Fibroblast of villous mesenchyme (primary cell): ENCODE data around the gene CLASRP. TPM values are rescaled to one million over a fixed set of nuclear protein-coding genes. Genes with fewer than 3 reads are reported as not detected.

Experiments
- DNase-seq: peaks from one replicate; pipeline ENCODE4 v3.0.0-alpha.2; 2010; ENCODE audit warnings: low read depth
- H3K4me3 ChIP-seq: 2 replicates; pipeline ENCODE4 v1.5.1; 2011; ENCODE audit warnings: low read depth, mild to moderate bottlenecking, low read length
- total RNA-seq: library from RNA; depleted of rRNA; stranded (reverse); fragments of >200 nt; gene quantifications from 2 replicates; pipeline ENCODE4 v1.2.3, GENCODE V29; 2012
- TF ChIP-seq, protein P1 (sequence below): IDR thresholded peaks from 2 replicates; pipeline ENCODE4 v1.5.1; 2012; ENCODE audit warnings: low read depth, mild to moderate bottlenecking, low read length; ENCODE audit not compliant: insufficient read depth

Gene CLASRP
- total RNA-seq, 1 donor: 16.4 TPM

DNA sequence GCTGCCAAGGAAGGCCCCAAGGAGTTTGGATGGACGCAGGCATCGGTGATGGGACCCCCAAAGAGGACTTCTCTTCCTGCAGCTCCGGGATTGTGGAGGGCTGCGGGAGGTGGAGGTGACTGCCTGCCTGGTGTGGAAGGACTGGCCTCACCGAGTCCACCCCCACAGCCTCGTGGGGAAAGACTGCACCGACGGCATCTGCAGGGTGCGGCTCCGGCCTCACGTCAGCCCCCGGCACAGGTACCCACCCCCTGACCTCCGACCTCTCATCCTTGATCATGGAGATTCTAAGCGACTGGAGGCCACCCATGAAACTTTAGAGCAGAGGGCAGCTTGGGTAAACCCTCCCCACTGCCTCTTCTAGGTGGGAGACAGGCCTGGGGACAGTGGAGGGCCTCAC lies 16.9 kb upstream of the CLASRP start:
- TF ChIP-seq, protein P1, sequence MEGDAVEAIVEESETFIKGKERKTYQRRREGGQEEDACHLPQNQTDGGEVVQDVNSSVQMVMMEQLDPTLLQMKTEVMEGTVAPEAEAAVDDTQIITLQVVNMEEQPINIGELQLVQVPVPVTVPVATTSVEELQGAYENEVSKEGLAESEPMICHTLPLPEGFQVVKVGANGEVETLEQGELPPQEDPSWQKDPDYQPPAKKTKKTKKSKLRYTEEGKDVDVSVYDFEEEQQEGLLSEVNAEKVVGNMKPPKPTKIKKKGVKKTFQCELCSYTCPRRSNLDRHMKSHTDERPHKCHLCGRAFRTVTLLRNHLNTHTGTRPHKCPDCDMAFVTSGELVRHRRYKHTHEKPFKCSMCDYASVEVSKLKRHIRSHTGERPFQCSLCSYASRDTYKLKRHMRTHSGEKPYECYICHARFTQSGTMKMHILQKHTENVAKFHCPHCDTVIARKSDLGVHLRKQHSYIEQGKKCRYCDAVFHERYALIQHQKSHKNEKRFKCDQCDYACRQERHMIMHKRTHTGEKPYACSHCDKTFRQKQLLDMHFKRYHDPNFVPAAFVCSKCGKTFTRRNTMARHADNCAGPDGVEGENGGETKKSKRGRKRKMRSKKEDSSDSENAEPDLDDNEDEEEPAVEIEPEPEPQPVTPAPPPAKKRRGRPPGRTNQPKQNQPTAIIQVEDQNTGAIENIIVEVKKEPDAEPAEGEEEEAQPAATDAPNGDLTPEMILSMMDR: no peak
- DNase-seq: no peak
- no peak overlapping the region for H3K4me3 ChIP-seq

DNA sequence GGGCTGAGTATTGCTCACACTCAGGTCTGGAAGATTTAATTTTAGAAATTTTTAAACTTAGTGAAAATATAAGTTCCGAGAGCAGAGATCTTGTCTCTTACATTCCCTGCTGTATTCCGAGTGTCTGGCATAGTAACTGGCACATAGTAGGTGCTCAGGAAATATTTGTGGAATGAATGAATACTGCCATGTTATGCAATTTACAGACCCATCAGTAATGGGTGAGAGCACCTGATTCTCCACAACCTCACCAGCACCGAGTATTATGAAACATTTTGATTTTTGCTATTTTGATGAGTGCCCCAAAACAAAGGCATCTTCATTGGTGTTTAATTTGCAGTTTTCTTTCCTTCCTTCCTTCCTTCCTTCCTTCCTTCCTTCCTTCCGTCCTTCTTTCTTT lies 15.8 kb upstream of the CLASRP start:
- TF ChIP-seq, protein P1: no peak
- H3K4me3 ChIP-seq: no peak overlapping the region
- no peak for DNase-seq

DNA sequence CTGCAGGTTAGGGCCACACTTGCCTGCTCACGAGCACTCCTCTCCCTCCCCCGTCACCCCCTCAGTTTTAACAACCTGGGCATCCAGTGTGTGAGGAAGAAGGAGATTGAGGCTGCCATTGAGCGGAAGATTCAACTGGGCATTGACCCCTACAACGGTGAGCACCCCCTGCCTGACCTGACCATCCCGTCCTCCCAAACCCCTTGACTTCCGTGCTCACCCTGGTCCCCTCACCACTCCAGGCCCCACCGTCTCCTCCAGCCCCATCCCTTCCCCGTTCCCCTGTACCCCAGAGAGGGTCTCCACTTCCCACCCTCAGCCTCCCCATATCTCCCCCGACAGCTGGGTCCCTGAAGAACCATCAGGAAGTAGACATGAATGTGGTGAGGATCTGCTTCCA lies 13.6 kb upstream of the CLASRP start:
- no peak for DNase-seq
- TF ChIP-seq, protein P1: no peak
- H3K4me3 ChIP-seq: no peak overlapping the region

DNA sequence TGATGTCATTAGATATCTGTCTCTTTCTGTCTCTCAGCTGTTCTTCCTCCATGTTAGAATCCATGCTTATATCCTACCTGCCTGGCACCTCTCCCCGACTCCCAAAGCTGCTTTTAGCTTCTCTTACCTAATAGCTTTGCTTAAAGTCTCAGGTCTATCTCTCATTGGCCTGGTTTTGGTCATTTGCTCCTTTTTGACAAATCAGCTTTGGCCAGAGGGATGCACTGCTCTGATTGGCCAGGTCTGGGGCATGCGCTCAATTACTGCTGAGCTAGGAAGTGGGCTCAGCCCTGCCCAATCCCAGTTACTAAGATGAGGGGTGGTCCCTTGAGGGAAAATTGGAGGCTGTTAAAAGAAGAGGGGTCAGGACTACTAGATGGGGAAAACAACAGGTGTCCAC lies 11.5 kb upstream of the CLASRP start:
- H3K4me3 ChIP-seq: no peak overlapping the region
- TF ChIP-seq, protein P1: no peak
- DNase-seq: no peak

DNA sequence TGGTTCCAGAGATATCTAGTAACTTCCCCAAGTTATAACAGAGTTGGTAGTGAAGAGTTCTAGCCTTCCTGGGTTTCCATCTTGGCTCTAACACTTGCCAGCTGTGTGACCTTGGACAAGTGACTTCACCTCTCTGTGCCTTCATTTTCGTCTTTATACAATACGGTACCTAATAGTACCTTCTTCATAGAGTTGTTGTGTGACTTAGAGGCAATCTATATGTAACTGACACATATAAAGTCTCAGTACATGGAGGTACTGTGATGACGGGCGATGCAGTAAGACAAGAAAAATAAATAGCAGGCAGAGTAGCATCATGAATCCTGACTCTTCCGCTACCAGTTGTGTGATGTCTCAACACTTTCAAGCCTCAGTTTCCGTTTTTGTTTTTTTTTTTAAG lies 8.0 kb upstream of the CLASRP start:
- no peak for DNase-seq
- TF ChIP-seq, protein P1: no peak
- no peak overlapping the region for H3K4me3 ChIP-seq

DNA sequence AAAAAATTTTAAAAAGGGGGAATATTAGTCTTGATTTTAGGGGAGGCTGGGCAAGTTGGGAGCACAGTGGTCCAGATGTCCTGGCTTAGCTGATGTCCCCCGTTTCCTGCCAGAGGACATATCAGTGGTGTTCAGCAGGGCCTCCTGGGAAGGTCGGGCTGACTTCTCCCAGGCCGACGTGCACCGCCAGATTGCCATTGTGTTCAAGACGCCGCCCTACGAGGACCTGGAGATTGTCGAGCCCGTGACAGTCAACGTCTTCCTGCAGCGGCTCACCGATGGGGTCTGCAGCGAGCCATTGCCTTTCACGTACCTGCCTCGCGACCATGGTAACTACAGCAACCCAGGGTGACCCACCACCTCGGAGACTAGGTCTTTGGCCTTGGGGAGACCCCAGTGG lies 6.4 kb upstream of the CLASRP start:
- TF ChIP-seq, protein P1: no peak
- no peak for DNase-seq
- no peak overlapping the region for H3K4me3 ChIP-seq

DNA sequence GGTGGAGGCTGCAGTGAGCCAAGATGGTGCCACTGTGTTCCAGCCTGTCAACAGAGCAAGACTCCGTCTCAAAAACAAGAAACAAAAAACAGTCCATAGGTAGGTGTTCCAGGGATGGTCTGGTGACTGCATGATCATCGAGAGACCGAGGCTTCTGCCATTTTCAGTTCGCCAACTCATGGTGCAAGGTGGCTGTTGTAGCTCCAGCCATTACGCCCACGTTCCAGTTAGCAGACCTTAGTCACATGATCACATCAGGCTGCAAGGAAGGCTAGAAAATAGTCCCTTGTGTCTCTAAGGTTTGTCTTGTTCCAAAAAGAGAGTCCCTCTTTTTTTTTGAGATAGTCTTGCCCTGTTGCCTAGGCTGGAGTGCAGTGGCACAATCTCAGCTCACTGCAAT lies 3.1 kb upstream of the CLASRP start:
- DNase-seq: no peak
- TF ChIP-seq, protein P1: no peak
- H3K4me3 ChIP-seq: no peak overlapping the region
